A549 (cell line): ENCODE results near the gene G6PC2. TPM values are rescaled to one million over a fixed set of nuclear protein-coding genes. Genes with fewer than 3 reads are reported as not detected.
A peak's percentile ranks its signal among the peaks of the same experiment; 100 is the strongest.

Experiments
- ATAC-seq, 2 experiments: fragments of 200-7000 bp in 1 of 2; fragments of >200 bp in 1 of 2; cut with Nextera tagmentation in 1 of 2; cut with Tn5 transposase in 1 of 2; 3 replicates each; pipeline versions ENCODE4 v1.8.0 to v1.9.1; 2018 to 2020; ENCODE audit warnings: mild to moderate bottlenecking in 1 of 2, moderate library complexity in 1 of 2
- CTCF ChIA-PET: fragments of 300-600 bp; sonication (Branson Sonifier 250); formaldehyde crosslinking; extraction: SDS; loops from one replicate; lab custom pipeline; 2021; ENCODE audit warnings: antibody characterized with exemption, inconsistent platforms; lab: Yijun Ruan, JAX
- POLR2A ChIA-PET: fragments of 350-600 bp; formaldehyde crosslinking; extraction: SDS; loops from one replicate; lab custom pipeline; 2021; ENCODE audit warnings: antibody characterized with exemption, inconsistent platforms; lab: Yijun Ruan, JAX
- DNase-seq, 2 experiments: peaks; one replicate each; pipeline versions ENCODE4 v3.0.0 to v3.0.0-alpha.2; 2011 to 2016; ENCODE audit warnings: low read depth in 1 of 2, low spot score in 1 of 2
- FAIRE-seq: peaks from 2 replicates; lab custom pipeline; 2011; peaks lifted over from hg19 to GRCh38; lab: Jason Lieb, UNC
- H3K27ac ChIP-seq, 2 experiments: fragments of >200 bp; sonication (Bioruptor Twin); formaldehyde crosslinking; 3 replicates each; pipeline ENCODE4 v1.5.1; 2016 to 2017
- H3K4me1 ChIP-seq: fragments of >200 bp; sonication (Bioruptor Twin); formaldehyde crosslinking; 3 replicates; pipeline ENCODE4 v1.6.1; 2016
- H3K4me2 ChIP-seq: fragments of >200 bp; sonication (Bioruptor Twin); formaldehyde crosslinking; 3 replicates; pipeline ENCODE4 v1.6.1; 2016
- H3K4me3 ChIP-seq: fragments of >200 bp; sonication (Bioruptor Twin); formaldehyde crosslinking; 3 replicates; pipeline ENCODE4 v1.5.1; 2016
- H3K9me3 ChIP-seq: fragments of >200 bp; sonication (Bioruptor Twin); formaldehyde crosslinking; 3 replicates; pipeline ENCODE4 v1.6.1; 2016
- ATOH8 ChIP-seq: fragments of 250-450 bp; sonication (Bioruptor Pico); IDR thresholded peaks from 2 replicates; pipeline ENCODE4 v1.5.0; 2020; ENCODE audit warnings: low read depth, mild to moderate bottlenecking, moderate library complexity
- BHLHE40 ChIP-seq: IDR thresholded peaks from 2 replicates; pipeline ENCODE4 v1.6.1; 2012; ENCODE audit warnings: low read depth, low read length, inconsistent platforms
- CBX2 ChIP-seq: fragments of 200-600 bp; sonication (generic); IDR thresholded peaks from 2 replicates; pipeline ENCODE4 v1.6.1; 2016; ENCODE audit warnings: low read depth, mild to moderate bottlenecking, borderline replicate concordance
- CBX8 ChIP-seq: fragments of 200-600 bp; sonication (generic); IDR thresholded peaks from 2 replicates; pipeline ENCODE4 v1.6.1; 2016
- CEBPB ChIP-seq, 2 experiments: fragments of >200 bp in 1 of 2; sonication (Bioruptor Twin) in 1 of 2; formaldehyde crosslinking in 1 of 2; IDR thresholded peaks; 2 replicates each; pipeline ENCODE4 v1.6.1; 2012 to 2016
- CHD2 ChIP-seq: fragments of 150-350 bp; IDR thresholded peaks from 2 replicates; pipeline ENCODE4 v1.6.1; 2014; ENCODE audit warnings: low read length; ENCODE audit not compliant: partially characterized antibody
- EHF ChIP-seq: fragments of 250-450 bp; sonication (Bioruptor Pico); IDR thresholded peaks from 2 replicates; pipeline ENCODE4 v1.5.0; 2020; ENCODE audit warnings: mild to moderate bottlenecking
- ESRRA ChIP-seq: fragments of 150-350 bp; IDR thresholded peaks from 2 replicates; pipeline ENCODE4 v1.6.1; 2014; ENCODE audit warnings: mild to moderate bottlenecking, low read length, borderline replicate concordance
- FOXS1 ChIP-seq: fragments of 250-450 bp; sonication (Bioruptor Pico); IDR thresholded peaks from 2 replicates; pipeline ENCODE4 v1.5.0; 2020; ENCODE audit warnings: mild to moderate bottlenecking, moderate library complexity
- HDAC2 ChIP-seq: fragments of 200-600 bp; sonication (generic); IDR thresholded peaks from 2 replicates; pipeline ENCODE4 v1.6.1; 2016
- HES2 ChIP-seq: fragments of >200 bp; sonication (Bioruptor Twin); formaldehyde crosslinking; IDR thresholded peaks from 2 replicates; pipeline ENCODE4 v1.6.1; 2016
- HOXB13 ChIP-seq: fragments of 250-450 bp; sonication (Bioruptor Pico); IDR thresholded peaks from 2 replicates; pipeline ENCODE4 v1.5.0; 2020; ENCODE audit warnings: low read depth, mild to moderate bottlenecking, moderate library complexity
- HOXB5 ChIP-seq: fragments of 250-450 bp; sonication (Bioruptor Pico); IDR thresholded peaks from 2 replicates; pipeline ENCODE4 v1.5.0; 2020; ENCODE audit warnings: mild to moderate bottlenecking, moderate library complexity
- JUNB ChIP-seq: fragments of >200 bp; sonication (Bioruptor Twin); formaldehyde crosslinking; IDR thresholded peaks from 2 replicates; pipeline ENCODE4 v1.6.1; 2016
- KDM5A ChIP-seq: fragments of 200-600 bp; sonication (generic); IDR thresholded peaks from 2 replicates; pipeline ENCODE4 v1.6.1; 2016; ENCODE audit warnings: antibody characterized with exemption, mild to moderate bottlenecking
- NPAS2 ChIP-seq: fragments of 250-450 bp; sonication (Bioruptor Pico); IDR thresholded peaks from 2 replicates; pipeline ENCODE4 v1.8.0; 2022; ENCODE audit warnings: mild to moderate bottlenecking, moderate library complexity, borderline replicate concordance
- PHF8 ChIP-seq: fragments of 200-600 bp; sonication (generic); IDR thresholded peaks from 2 replicates; pipeline ENCODE4 v1.6.1; 2016; ENCODE audit warnings: low read depth, mild to moderate bottlenecking, antibody characterized with exemption, moderate library complexity, borderline replicate concordance
- RAD21 ChIP-seq, 2 experiments: fragments of >200 bp in 1 of 2; sonication (Bioruptor Twin) in 1 of 2; formaldehyde crosslinking in 1 of 2; IDR thresholded peaks in 1 of 2; conservative IDR thresholded peaks in 1 of 2; 2 replicates in 1 of 2; 3 replicates in 1 of 2; pipeline ENCODE4 v1.6.1; 2012 to 2018; ENCODE audit warnings: inconsistent platforms in 1 of 2
- RNF2 ChIP-seq: fragments of 200-600 bp; sonication (generic); IDR thresholded peaks from 2 replicates; pipeline ENCODE4 v1.6.1; 2016; ENCODE audit warnings: low read depth, mild to moderate bottlenecking, antibody characterized with exemption, moderate library complexity, borderline replicate concordance
- TFCP2L1 ChIP-seq: fragments of 250-450 bp; sonication (Bioruptor Pico); IDR thresholded peaks from 2 replicates; pipeline ENCODE4 v1.5.0; 2021; ENCODE audit warnings: mild to moderate bottlenecking
- ZC3H11A ChIP-seq: fragments of 450-650 bp; IDR thresholded peaks from 2 replicates; pipeline ENCODE4 v1.6.1; 2014; ENCODE audit warnings: antibody characterized with exemption, mild to moderate bottlenecking
- WGBS: methylation state at CpG from one replicate; pipeline ENCODE4 v1.1.6; 2017; ENCODE audit errors: missing lambda C conversion rate; 5-methylcytosine and 5-hydroxymethylcytosine counted together
- polyA plus RNA-seq, 4 experiments: library from polyadenylated mRNA; depleted of rRNA in 3 of 4; stranded (reverse); fragments of >200 nt; fragmentation: RNase III in 1 of 4; extraction: RNeasy Plus Mini Kit Qiagen cat#74134 plus additional on column Dnase treatment in 1 of 4; gene quantifications; 2 replicates in 3 of 4; 3 replicates in 1 of 4; pipeline ENCODE4 v1.2.3, GENCODE V29; 2011 to 2017
- TF ChIP-seq, protein P1 (sequence below): IDR thresholded peaks from 2 replicates; pipeline ENCODE4 v1.6.1; 2012
- TF ChIP-seq, protein P2 (sequence below): fragments of 150-350 bp; IDR thresholded peaks from 2 replicates; pipeline ENCODE4 v1.6.1; 2014; ENCODE audit warnings: low read depth, mild to moderate bottlenecking, low read length
- TF ChIP-seq, protein P3 (sequence below): fragments of 250-450 bp; sonication (Bioruptor Pico); IDR thresholded peaks from 2 replicates; pipeline ENCODE4 v1.5.0; 2021; ENCODE audit warnings: mild to moderate bottlenecking, moderate library complexity, borderline replicate concordance

G6PC2 gene
- polyA plus RNA-seq, 2 of the 4 experiments (the other 2 are of a cell fraction), result not detected

DNA sequence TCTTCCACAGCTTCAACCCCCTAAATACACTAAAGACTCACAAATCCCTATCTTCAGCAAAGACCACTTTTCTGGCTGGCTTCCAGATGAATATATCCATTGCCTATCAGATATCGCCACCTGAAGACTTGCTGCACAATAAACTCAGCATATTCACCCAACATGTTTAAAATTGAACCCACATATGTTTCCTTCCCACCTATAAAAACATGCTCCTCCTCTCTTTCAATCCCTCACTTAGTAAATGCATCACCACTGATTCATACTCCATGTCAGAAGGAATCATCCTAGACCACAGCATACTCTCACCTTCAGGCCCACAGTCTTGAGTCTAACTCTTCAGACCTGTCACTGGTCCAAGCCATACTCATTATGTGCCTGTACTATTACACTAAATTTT is 16.1 kb upstream of the G6PC2 start:
- no peak overlapping the region for H3K4me2 ChIP-seq
- DNase-seq (no peak), ATAC-seq (no peak), FAIRE-seq (no peak)
- H3K9me3 ChIP-seq, result no peaks in the 10 kb centered on the region
- no peak overlapping the region for H3K4me3 ChIP-seq
- H3K4me1 ChIP-seq, result peaks cover 8% of the 10 kb centered on the region; the same call in 2 of the 3 replicates
- no peak for TF ChIP-seq NPAS2
- no peak for TF ChIP-seq ZC3H11A
- TF ChIP-seq CBX8, result no peak
- no peak for TF ChIP-seq CHD2
- TF ChIP-seq FOXS1 (CRISPR knock-in tag), result no peak
- no peak for TF ChIP-seq ATOH8
- TF ChIP-seq RNF2, result no peak
- no peak for TF ChIP-seq JUNB
- no peak for TF ChIP-seq HES2
- no peak for TF ChIP-seq KDM5A
- no peak for TF ChIP-seq EHF (CRISPR knock-in tag)
- TF ChIP-seq ESRRA, result no peak
- TF ChIP-seq, all 56 proteins: peak for 0
- 100% methylated on average over 1 of the region's 1 CpG for WGBS
- H3K27ac ChIP-seq, result no peak overlapping the region
- ChIA-PET CTCF (interaction anchor here (1.2 kb wide), 1 partner anchor 539 kb away, joined by 3 read pairs; no protein-coding TSS in a partner anchor), POLR2A (no interaction called here)

DNA sequence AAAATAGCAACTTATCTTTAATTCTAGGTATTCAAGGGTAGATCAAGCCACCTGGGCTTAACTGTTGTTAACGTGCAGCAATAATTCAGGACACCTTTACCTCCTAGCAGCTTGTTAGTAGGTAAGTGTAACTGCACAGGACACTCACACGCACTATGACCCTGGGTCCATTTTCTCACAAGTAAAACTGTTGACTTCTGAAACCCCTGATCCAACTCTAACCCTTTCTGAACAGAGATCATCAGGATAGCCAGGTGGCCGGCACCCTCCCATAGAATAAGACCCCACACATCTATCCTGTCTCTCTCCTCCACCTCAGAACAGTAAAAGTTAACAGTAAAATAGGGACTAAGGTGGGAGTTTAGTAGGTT is 11.5 kb upstream of the G6PC2 start:
- ATAC-seq (peak; percentile 7 to 29; a peak in 3 of 6 replicates), FAIRE-seq (no peak), DNase-seq (no peak)
- peak overlapping the region; percentile 61 to 81; a peak in 5 of 6 replicates for H3K27ac ChIP-seq
- H3K4me3 ChIP-seq, result peak overlapping the region; percentile 71
- CTCF ChIA-PET, result no interaction called here
- peaks cover 8% of the 10 kb centered on the region; the same call in 2 of the 3 replicates for H3K4me1 ChIP-seq
- POLR2A ChIA-PET, result no interaction called here
- H3K4me2 ChIP-seq, result peak overlapping the region; percentile 77
- WGBS, result 9% methylated on average over 3 of the region's 3 CpGs
- TF ChIP-seq EHF (CRISPR knock-in tag) (no peak), HOXB5 (CRISPR knock-in tag) (no peak), PHF8 (no peak), HOXB13 (CRISPR knock-in tag) (no peak), HDAC2 (no peak), BHLHE40 (no peak), TFCP2L1 (CRISPR knock-in tag) (no peak), CBX2 (no peak), RAD21 (conservative IDR thresholded peaks at IDR 0.05 in 1 of 2, IDR thresholded peaks at IDR 0.05 in 1 of 2) (no peak), CEBPB (IDR thresholded peaks at IDR 0.05) (no peak), ESRRA (no peak), ATOH8 (no peak), CBX8 (no peak)
- TF ChIP-seq, protein P1, sequence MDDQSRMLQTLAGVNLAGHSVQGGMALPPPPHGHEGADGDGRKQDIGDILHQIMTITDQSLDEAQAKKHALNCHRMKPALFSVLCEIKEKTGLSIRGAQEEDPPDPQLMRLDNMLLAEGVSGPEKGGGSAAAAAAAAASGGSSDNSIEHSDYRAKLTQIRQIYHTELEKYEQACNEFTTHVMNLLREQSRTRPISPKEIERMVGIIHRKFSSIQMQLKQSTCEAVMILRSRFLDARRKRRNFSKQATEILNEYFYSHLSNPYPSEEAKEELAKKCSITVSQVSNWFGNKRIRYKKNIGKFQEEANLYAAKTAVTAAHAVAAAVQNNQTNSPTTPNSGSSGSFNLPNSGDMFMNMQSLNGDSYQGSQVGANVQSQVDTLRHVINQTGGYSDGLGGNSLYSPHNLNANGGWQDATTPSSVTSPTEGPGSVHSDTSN, result no peak
- TF ChIP-seq, protein P2, sequence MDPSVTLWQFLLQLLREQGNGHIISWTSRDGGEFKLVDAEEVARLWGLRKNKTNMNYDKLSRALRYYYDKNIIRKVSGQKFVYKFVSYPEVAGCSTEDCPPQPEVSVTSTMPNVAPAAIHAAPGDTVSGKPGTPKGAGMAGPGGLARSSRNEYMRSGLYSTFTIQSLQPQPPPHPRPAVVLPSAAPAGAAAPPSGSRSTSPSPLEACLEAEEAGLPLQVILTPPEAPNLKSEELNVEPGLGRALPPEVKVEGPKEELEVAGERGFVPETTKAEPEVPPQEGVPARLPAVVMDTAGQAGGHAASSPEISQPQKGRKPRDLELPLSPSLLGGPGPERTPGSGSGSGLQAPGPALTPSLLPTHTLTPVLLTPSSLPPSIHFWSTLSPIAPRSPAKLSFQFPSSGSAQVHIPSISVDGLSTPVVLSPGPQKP, result no peak
- TF ChIP-seq, protein P3, sequence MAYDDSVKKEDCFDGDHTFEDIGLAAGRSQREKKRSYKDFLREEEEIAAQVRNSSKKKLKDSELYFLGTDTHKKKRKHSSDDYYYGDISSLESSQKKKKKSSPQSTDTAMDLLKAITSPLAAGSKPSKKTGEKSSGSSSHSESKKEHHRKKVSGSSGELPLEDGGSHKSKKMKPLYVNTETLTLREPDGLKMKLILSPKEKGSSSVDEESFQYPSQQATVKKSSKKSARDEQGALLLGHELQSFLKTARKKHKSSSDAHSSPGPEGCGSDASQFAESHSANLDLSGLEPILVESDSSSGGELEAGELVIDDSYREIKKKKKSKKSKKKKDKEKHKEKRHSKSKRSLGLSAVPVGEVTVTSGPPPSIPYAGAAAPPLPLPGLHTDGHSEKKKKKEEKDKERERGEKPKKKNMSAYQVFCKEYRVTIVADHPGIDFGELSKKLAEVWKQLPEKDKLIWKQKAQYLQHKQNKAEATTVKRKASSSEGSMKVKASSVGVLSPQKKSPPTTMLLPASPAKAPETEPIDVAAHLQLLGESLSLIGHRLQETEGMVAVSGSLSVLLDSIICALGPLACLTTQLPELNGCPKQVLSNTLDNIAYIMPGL (CRISPR knock-in tag), result no peak
- H3K9me3 ChIP-seq, result no peaks in the 10 kb centered on the region
